Esophagus (tissue), 2 donors: ENCODE results near the gene MIP. TPM values are rescaled to one million over a fixed set of nuclear protein-coding genes. Genes with fewer than 3 reads are reported as not detected.

Source experiments
- H3K27ac ChIP-seq, 2 donors: one replicate each; pipeline ENCODE4 v1.5.1; 2013; ENCODE audit warnings: low read depth in 2 of 2, mild to moderate bottlenecking in 2 of 2, inconsistent platforms in 1 of 2, low read length in 1 of 2, moderate library complexity in 1 of 2
- H3K27me3 ChIP-seq, 2 donors: one replicate each; pipeline ENCODE4 v1.6.1; 2013; ENCODE audit warnings: low read length in 2 of 2, control low read depth in 1 of 2, mild to moderate bottlenecking in 1 of 2; ENCODE audit not compliant: insufficient read depth in 2 of 2, control insufficient read depth in 1 of 2
- H3K36me3 ChIP-seq, 2 donors: one replicate each; pipeline ENCODE4 v1.6.1; 2013; ENCODE audit warnings: low read length in 1 of 2; ENCODE audit not compliant: control insufficient read depth in 2 of 2, insufficient read depth in 2 of 2
- H3K4me1 ChIP-seq, 2 donors: one replicate each; pipeline ENCODE4 v1.6.1; 2013; ENCODE audit warnings: low read length in 1 of 2; ENCODE audit not compliant: control insufficient read depth in 2 of 2, insufficient read depth in 2 of 2
- H3K4me3 ChIP-seq, 2 donors: one replicate each; pipeline ENCODE4 v1.5.1; 2013; ENCODE audit warnings: low read length in 2 of 2, mild to moderate bottlenecking in 2 of 2, low read depth in 1 of 2, moderate library complexity in 1 of 2
- H3K9me3 ChIP-seq, 2 donors: one replicate each; pipeline ENCODE4 v1.6.1; 2013; ENCODE audit warnings: mild to moderate bottlenecking in 2 of 2, low read depth in 1 of 2, low read length in 1 of 2, moderate library complexity in 1 of 2; ENCODE audit not compliant: control insufficient read depth in 2 of 2, insufficient read depth in 1 of 2
- WGBS, 2 donors: extraction: QIAGEN DNeasy Blood & Tissue Kit; methylation state at CpG; one replicate each; pipeline ENCODE4 v1.1.7; 2013; 5-methylcytosine and 5-hydroxymethylcytosine counted together
- polyA plus RNA-seq, 2 donors: library from polyadenylated mRNA; stranded (reverse); fragments of 200-250 nt; gene quantifications; one replicate each; pipeline ENCODE4 v1.2.3, GENCODE V29; 2013
- donor health status: healthy with polysubstance abuse.
- donor health status: Bipolar disorder and iron deficiency.

The MIP gene
- polyA plus RNA-seq, 2 donors, result 0.04 TPM; not detected in 1

GRCh38 chr12:56469007-56469930 is 14.8 kb upstream of the MIP start:
- Histone ChIP-seq H3K4me3 (peak overlapping the region; percentile 66 to 75), H3K27ac (peak overlapping the region; percentile 89), H3K36me3 (no peaks in the 10 kb centered on the region), H3K4me1 (peaks cover 0 to 10% of the 10 kb centered on the region in 2 donors), H3K9me3 (no peaks in the 10 kb centered on the region), H3K27me3 (no peaks in the 10 kb centered on the region)
- 35 to 38% methylated on average over 19 of the region's 19 CpGs for WGBS, 2 donors

DNA sequence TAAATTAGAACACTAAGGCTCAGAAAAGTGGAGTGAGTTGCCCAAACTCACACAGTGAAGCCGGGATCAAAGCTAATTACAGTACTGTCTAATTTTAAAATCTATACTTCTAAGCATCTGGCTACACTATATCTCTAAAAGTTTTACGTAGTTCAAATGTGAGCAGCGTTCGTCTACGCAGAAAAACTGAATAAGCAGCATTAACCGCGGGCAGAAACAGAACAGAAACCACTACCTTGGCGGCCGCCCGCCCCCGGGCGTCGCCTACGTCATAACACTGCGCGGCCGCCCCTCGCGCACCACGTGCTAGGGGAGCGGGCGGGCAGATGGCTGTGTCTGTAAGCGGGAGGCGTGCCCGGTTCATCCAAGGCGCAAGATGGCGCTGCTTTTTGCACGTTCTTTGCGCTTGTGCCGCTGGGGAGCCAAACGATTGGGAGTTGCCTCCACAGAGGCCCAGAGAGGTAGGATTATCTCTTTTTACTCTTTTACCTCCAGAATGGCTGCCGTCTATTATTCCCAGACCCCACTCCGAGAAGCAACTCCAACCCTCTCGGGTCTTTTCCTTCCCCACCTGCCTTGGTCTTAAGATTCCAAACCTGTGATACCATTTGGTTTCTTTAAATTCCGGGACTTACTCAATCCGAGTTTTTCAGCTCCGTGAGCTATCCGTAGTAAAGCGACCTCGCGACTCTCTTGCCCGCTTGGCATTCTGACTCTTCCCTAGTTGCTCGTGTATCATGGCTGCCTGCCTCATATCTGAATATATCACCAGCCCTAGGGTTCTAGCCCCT is 14.0 kb upstream of the MIP start, which contains the start of gene SPRYD4:
TSS of gene SPRYD4 (plus strand) at position 363 of the 791 bp plus-strand sequence. CDS start at position 377, 14 bp downstream.
- Histone ChIP-seq H3K4me1 (peaks cover 0 to 10% of the 10 kb centered on the region in 2 donors), H3K9me3 (no peaks in the 10 kb centered on the region), H3K36me3 (no peaks in the 10 kb centered on the region), H3K4me3 (peak within 1 kb of the TSS; percentile 66 to 75), H3K27me3 (no peaks in the 10 kb centered on the region), H3K27ac (peak within 1 kb of the TSS; percentile 89)
- 0 to 1% methylated on average over 43 of the region's 43 CpGs for WGBS, 2 donors

GRCh38 chr12:56462565-56462964 is 8.1 kb upstream of the MIP start:
- Histone ChIP-seq H3K4me3 (no peak overlapping the region), H3K9me3 (no peaks in the 10 kb centered on the region), H3K4me1 (no peaks in the 10 kb centered on the region), H3K27me3 (no peaks in the 10 kb centered on the region), H3K36me3 (no peaks in the 10 kb centered on the region), H3K27ac (no peak overlapping the region)

DNA sequence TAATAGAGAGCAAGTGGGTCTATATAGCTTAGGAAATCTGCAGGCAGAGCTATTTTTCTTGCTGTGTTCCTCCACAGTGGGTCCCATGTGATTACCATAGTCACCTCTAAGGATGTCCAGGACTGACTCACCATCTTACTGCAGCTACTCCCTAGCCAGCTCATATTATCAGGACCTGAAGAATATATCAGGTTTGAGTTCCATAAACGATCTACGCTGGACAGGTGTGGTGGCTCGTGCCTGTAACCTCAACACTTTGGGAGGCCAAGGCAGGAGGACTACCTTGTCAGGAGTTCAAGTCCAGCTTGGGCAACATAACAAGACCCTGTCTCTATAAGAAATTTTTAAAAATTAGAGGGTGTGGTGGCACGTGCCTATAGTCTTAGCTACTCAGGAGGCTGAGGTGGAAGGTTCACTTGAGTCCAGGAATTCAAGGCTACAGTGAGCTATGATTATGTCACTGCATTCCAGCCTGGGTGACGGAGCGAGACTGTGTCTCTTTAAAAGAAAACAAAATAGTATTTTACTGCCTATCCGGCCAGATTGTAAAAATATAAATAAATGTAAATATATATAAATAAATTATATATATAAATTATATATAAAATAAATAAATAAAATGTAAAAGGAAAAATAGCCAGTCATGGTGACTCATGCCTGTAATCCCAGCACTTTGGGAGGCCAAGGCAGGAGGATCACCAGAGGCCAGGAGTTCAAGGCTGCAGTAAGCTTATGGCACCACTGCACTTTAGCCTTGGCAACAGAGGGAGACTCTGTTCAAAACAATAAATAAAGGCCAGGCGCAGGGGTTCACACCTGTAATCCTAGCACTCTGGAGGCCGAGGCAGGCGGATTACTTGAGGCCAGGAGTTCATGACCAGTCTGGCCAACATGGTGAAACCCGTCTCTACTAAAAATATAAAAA is 7.0 kb upstream of the MIP start:
- Histone ChIP-seq H3K27me3 (no peaks in the 10 kb centered on the region), H3K9me3 (no peaks in the 10 kb centered on the region), H3K4me1 (no peaks in the 10 kb centered on the region), H3K27ac (no peak overlapping the region), H3K36me3 (no peaks in the 10 kb centered on the region), H3K4me3 (no peak overlapping the region)
- WGBS, 2 donors, result 82 to 84% methylated on average over 11 of the region's 11 CpGs

- Histone ChIP-seq H3K9me3 (no peaks in the 10 kb centered on the region), H3K27ac (no peak overlapping the region), H3K36me3 (no peaks in the 10 kb centered on the region), H3K4me1 (no peaks in the 10 kb centered on the region), H3K27me3 (no peaks in the 10 kb centered on the region), H3K4me3 (no peak overlapping the region)
- 79 to 92% methylated on average over 4 of the region's 4 CpGs for WGBS, 2 donors
Observed at GRCh38 chr12:56457817-56458216, 3.4 kb upstream of the MIP start.

DNA sequence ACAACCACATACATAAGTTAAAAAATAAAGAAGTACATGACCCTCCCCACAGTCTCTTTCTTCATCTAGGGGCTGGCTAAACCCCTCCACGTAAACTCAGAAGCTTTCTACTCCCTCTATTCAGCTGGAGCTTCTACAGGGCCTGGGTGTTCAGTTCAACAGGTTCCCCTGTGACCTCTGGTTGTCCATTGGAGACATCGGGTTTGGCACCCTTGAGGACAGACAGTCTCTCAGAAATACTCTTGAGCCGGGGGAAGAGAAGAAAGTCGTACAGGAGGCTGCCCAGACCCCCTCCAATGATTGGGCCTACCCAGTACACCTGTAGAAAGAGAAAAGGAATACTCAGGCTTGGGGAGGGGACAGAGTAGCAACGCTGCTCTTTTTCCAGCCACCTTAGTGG is 3.3 kb downstream of the MIP start:
- no peaks in the 10 kb centered on the region for H3K36me3 ChIP-seq
- no peaks in the 10 kb centered on the region for H3K27me3 ChIP-seq
- H3K9me3 ChIP-seq, result no peaks in the 10 kb centered on the region
- 66 to 73% methylated on average over 5 of the region's 5 CpGs for WGBS, 2 donors
- peaks cover 0 to 2% of the 10 kb centered on the region in 2 donors for H3K4me1 ChIP-seq
- no peak overlapping the region for H3K27ac ChIP-seq
- H3K4me3 ChIP-seq, result no peak overlapping the region

- WGBS, 2 donors, result 91 to 96% methylated on average over 3 of the region's 3 CpGs
- Histone ChIP-seq H3K4me3 (no peak overlapping the region), H3K9me3 (no peaks in the 10 kb centered on the region), H3K36me3 (no peaks in the 10 kb centered on the region), H3K27me3 (no peaks in the 10 kb centered on the region), H3K4me1 (peaks cover 0 to 2% of the 10 kb centered on the region in 2 donors), H3K27ac (no peak overlapping the region)
Observed at GRCh38 chr12:56450241-56450640, 4.2 kb downstream of the MIP start.

GRCh38 chr12:56449622-56449984 is 4.9 kb downstream of the MIP start:
- peak overlapping the region; percentile 16 to 69 for H3K27ac ChIP-seq
- no peaks in the 10 kb centered on the region for H3K9me3 ChIP-seq
- no peaks in the 10 kb centered on the region for H3K27me3 ChIP-seq
- peak overlapping the region in 1 of 2 donors; percentile 96 for H3K4me3 ChIP-seq
- peaks cover 0 to 2% of the 10 kb centered on the region in 2 donors for H3K4me1 ChIP-seq
- no peaks in the 10 kb centered on the region for H3K36me3 ChIP-seq
- WGBS, 2 donors, result 34% methylated on average over 5 of the region's 5 CpGs
